Ovary (tissue), 3 donors: ENCODE data around the gene CFAP107.

Source experiments
- CTCF ChIP-seq, 3 donors: fragments of 450-650 bp in 2 of 3; fragments of 200-600 bp in 1 of 3; IDR thresholded peaks; one replicate each; pipeline versions ENCODE4 v1.5.1 to v1.8.0; 2016 to 2022; ENCODE audit warnings: antibody characterized with exemption in 3 of 3, mild to moderate bottlenecking in 1 of 3
- POLR2A ChIP-seq: fragments of 450-650 bp; IDR thresholded peaks from one replicate; pipeline ENCODE4 v1.6.1; 2017; ENCODE audit warnings: antibody characterized with exemption, mild to moderate bottlenecking, moderate library complexity
- donor health status: DM: no; HTN: no; CAD: no.

GRCh38 chr1:12799730-12800129 lies 53.7 kb downstream of the CFAP107 start:
- TF ChIP-seq CTCF (IDR thresholded peaks at IDR 0.05) (no peak), POLR2A (no peak)
